ENCODE measurements around the gene BIK.
"Not testable (repeated sequence)": the region's sequence is repeated elsewhere in the genome, so short reads cannot be mapped to it uniquely, and the experiment has no call there.

The BIK gene, protein sequence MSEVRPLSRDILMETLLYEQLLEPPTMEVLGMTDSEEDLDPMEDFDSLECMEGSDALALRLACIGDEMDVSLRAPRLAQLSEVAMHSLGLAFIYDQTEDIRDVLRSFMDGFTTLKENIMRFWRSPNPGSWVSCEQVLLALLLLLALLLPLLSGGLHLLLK

DNA sequence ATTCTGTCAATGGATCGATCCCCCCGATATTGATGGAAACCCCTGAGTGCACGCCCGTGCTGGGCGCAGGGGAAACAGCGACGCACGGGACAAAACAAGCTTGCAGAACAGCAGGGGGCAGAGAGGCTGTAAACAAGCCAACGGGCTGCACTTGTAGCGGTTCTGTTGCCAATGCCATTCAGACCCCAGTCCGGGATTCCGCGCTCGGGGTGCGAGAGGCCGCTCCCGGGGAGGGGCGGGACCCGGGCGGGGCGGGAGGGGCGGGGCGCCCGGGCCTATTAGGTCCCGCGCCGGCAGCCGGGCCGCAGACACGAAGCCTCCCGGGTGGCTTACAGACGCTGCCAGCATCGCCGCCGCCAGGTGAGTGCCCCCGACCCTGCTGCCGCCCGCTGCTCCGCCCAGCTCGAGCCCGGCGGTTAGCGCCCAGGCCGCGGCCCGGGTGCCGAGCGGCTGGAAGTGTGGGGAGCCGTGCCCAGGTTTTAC, at the start of gene BIK:
BIK (plus strand) TSS at position 307 of the 483 bp plus-strand sequence. CDS start 13,273 bp downstream, outside the sequence.
- DNase-seq (ENCODE audit: low read depth) = peak; percentile 12

DNA sequence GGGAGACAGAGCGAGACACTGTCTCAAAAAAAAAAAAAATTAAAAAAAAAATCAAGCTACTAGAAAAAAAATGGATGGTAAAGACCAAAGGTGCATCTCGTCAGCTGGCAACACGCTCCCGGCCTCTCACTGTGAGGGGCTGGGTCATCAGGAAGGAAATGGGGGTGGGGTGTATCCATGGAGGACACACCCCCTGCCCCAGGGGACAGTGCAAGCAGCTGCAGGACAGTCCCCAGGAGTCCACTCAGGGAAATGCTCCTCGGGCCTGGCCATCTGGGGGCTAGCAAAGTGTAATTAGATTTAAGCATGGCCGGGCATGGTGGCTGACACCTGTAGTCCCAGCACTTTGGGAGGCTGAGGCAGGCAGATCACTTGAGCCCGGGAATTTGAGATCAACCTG, 44.4 kb upstream of the BIK start:
- DNase-seq (ENCODE audit: low read depth) = no peak

DNA sequence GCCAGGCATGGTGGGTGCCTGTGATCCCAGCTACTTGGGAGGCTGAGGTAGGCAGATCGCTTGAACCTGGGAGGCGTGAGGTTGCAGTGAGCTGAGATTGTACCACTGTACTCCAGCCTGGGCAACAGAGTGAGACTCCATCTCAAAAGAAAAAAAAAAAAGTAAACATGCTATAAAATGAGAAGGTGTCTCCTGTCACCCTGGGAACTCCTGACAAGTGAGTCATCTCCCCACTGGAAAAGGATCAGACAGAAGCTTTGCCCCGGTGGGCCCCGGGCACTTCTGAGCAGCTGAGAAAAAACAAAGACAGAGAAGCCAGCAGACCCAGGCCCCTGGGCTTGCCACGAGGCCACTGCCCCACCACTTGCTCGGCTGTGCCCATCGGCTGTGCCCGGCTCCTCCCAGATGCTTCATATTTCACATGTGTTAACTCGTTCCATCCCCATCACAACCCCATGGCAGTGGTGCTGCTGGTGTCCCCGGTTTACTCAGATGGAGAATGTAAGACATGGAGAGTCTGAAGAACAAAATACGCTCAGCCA, 43.6 kb upstream of the BIK start:
- no peak for DNase-seq (ENCODE audit: low read depth)

DNA sequence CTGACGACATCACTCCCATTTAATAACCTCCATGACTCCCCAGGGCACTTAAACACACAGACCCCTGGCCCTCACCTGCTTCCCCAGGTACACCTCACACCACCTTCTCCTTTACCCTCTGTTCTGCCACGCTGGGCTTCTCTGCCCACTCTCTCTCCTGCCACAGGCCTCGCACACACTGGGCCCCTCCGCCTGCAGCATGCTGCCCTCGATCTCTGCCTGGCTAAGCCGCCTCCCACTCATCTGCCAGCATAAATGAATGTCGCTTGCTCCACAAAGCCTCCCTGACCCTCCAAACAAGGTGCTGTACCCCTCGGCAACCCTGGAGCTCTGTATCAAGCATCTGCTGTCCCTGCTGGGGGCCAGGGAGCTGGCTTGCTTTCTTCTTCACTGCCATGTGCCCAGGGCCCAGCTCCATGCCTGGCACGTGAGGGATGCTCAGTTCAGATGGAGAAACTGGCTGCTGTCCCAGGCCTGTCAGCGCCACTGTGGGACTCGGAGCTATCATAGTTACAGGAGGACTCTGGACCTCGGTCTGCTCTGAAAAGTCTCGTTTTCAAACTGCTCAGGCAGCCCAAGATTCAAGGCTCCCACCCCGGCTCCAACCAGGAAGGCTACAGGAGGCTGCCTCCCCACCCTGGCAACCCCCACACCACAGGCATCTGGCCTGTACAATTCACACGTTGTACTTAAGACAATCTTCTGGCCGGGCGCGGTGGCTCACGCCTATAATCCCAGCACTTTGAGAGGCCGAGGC, 33.3 kb upstream of the BIK start:
- no peak for DNase-seq (ENCODE audit: low read depth)

DNA sequence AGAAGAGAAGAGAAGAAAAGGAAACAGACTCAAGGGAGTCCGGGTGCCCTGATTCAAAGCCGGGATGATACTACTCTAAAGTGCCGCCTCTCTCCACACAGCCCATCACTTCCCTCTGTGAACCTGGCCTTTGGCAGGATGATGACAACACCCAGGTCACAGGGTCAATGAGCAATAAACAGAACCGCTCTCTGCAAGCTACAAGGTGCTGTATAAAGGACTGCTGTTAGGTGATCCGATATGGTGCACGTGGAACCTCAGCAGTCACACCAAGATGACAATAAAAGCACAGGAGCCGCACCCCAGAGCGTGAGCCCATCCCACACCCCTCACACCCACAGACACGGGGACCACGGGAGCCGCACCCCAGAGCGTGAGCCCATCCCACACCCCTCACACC, 32.0 kb upstream of the BIK start:
- DNase-seq (ENCODE audit: low read depth) = no peak

DNA sequence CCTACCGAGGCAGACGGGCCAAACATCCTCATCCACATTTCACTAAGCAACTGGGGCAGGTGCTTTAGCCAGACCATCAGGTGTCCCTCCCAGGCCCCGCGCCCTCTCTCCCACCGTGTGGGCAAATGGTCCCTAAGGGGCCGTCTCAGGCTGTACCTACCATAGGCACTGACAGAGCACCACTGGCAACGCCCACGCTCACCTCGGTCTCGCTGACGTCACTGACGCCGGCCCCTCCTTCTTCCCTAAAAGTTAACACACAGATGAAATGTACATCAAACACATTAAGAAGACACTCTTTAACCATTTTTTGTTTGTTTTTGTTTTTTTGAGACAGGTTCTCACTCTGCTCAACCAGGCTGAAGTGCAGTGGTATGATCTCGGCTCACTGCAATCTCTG, 30.8 kb upstream of the BIK start:
- DNase-seq (ENCODE audit: low read depth) = no peak

DNA sequence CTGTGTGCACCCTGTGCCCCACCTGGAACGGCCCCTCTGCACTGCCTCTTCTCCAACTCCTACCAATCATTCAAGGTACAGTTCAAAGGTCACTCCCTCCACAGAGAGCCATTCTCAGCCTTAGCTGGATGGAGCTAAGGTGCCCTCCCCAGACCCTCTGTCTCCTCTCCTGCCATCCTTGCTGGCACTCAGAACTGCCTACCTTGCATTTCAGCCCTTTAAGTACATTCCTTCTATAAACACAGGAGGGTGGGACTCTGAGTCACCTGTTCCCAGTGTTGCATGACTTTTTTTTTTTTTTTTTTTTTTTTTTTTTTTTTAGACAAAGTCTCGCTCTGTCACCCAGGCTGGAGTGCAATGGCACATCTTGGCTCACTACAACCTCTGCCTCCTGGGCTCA, 29.9 kb upstream of the BIK start:
- no peak for DNase-seq (ENCODE audit: low read depth)

DNA sequence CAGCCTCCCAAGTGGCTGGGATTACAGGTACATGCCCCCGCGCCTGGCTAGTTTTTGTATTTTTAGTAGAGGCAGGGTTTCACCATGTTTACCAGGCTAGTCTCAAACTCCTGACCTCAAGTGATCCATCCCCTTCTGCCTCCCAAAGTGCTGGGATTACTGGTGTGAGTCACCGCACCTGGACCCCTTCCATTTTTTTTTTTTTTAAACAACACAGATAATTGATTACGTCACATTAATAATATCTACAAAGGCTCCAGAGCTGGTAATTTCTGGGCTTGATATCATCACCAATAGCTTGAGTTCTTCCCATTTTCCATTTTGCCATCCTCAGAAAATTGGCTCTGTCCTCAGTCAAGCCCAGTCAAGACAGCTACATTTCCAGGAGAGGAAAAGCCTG, 28.6 kb upstream of the BIK start:
- DNase-seq (ENCODE audit: low read depth) = no peak

DNA sequence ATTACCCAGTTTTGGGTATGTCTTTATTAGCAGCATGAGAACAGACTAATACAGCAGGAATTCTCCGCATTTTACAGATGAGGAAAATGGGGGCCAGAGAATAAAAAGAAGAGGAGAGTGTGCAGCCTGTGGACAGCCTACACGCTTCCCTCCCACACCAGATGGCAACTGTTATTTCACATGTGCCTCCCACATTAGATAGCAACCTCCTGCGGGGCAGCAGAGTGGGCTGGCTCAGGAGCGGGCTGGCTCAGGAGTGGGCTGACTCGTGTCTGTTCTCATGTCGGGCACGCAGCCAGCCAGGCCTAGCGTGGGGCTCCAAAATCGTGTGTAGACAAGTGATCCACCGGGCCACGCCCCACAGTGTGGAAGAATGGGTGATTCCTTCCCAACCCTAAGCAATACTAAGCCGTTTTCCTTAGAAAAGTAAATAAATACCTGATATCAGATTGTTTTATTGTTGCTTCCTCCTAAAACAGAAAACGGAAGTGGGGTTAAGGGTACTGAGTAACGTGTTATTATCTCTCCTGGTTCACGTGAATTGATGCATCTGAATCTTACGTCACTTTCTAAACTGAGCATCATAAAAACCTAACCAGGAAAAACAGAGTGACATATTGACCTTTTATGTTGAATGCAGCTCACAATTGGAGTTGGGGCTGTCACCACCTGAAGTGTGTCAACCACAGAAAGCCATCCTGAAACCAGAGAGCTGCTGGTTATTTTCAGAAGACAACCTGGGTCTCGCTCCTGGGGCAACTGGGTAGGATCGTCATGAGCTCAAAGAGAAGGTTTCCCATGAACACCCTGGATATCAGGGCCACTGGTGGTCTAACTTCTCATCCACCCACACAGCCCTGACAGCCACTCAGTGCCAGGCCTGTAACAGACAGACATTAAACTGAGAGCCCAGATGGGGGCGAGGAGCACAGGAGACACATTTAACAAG, 24.6 kb upstream of the BIK start:
- DNase-seq (ENCODE audit: low read depth) = no peak

DNA sequence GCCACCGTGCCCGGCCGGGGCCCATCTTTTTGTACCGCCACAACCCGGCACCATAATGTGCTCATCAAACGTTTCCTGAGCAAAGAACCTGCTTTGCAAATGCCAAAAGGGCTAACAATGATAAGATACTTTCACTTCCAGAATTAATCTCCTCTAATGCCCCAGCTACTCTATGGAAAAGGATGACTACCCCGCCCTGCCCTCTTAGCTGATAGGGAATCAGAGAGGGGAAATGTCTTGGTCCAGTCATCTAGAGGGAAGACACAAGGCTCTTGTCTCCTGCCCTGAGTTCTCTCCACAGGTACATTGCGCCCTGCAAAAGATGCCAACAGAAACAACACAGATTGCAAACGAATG, 21.9 kb upstream of the BIK start:
- DNase-seq (ENCODE audit: low read depth) = no peak

DNA sequence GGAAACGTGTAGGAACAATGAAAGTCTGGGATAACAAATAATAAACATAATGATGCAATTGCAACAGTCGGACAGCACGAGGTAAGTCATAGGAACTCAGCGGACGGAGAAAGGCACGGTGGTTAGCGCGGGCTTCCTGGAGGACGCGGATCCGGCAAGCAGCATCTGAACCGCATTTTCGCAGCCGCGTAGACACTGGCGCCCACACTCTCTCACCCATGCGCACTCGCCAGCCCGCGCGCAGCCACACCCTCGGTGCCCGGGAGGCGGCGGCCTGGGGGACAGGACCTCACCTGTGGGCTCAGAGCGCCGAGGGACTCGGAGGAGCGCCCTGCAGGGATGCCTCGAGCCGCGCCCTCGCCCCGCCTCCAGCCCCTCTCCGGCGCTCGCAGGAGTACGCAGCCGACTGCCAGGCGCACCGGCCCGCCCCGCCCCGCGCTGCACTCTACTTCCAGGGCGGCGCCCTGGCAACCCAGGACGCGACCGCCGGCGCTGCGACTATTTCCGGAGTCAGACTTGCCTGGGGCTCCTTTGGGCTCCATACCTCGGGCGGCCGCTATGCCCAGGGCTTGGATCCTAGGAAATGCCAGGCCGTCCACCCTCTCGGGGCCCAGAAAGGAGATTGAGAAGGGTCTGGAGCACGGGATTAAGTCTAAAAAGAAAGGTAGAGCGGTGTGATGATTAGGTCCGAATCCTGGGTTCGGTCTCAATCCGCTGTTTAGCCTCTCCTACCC, 21.4 kb upstream of the BIK start, which contains the start of gene TTLL1:
TTLL1 (minus strand) TSS at position 408 of the 734 bp plus-strand sequence. CDS start 13,805 bp downstream, outside the sequence.
- peak; percentile 91 for DNase-seq (ENCODE audit: low read depth)

DNA sequence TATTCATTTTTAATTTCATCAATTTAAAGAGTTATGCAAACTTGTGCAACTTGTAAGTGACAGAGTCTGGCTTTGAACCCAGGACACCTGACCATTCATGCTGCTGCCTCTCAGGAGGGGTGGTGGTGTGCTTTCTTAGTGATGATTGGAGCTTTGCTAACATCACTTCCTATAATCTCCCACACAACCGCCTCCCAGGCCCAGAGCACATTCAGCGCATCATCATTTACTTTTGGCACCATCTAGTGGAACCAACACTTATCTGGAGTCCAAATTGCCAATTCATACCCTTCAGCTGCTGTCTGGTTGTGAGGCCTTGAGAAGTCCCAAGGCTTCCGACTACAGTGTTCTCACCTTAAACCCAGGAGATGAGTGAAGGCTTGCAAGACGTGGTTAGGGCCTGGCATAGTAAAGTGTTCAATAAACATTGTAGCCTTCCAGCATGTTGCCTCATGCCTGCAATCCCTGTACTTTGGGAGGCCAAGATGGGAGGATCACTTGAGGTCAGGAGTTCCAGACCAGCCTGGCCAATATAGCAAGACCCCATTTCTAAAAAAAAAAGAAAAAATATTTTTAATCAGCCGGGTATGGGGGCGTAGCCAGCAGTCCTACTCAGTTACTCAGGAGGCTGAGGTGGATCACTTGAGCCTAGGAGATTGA, 20.3 kb upstream of the BIK start:
- peak; percentile 48 for DNase-seq (ENCODE audit: low read depth)

DNA sequence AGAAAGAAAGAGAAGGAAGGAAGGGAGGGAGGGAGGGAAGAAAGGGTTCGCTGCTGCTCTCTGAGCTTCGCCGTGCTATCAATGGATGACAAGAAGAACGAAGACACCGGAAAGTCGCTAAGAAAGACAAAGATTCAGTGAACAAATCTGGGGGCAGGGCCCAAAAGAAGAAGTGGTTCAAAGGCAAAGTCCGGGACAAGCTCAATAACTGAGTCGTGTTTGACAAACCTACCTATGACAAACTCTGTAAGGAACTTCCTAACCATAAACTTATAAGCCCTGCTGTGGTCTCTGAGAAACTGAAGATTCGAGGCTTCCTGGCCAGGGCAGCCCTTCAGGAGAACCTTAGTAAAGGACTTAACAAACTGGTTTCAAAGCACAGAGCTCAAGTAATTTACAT, 18.5 kb upstream of the BIK start:
- DNase-seq (ENCODE audit: low read depth) = no peak

DNA sequence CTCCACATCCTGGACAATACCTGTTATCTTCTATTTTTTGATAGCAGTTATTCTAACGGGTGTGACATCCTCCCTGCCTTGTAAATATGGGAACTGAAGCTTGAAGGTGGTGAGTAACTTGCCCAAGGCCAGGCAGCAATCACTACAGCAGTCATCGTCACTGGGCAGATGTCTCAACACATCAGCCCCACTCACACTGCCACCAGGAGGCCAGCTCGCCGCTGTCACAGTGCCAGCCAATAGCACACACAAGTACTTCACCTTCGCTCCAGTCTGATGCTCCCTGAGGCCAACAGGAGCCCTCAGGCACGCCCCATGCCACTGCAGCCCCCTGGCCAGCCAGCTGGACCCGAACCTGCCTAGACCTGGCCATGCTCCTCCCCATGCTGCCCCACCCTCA, 16.5 kb upstream of the BIK start:
- DNase-seq (ENCODE audit: low read depth) = no peak

DNA sequence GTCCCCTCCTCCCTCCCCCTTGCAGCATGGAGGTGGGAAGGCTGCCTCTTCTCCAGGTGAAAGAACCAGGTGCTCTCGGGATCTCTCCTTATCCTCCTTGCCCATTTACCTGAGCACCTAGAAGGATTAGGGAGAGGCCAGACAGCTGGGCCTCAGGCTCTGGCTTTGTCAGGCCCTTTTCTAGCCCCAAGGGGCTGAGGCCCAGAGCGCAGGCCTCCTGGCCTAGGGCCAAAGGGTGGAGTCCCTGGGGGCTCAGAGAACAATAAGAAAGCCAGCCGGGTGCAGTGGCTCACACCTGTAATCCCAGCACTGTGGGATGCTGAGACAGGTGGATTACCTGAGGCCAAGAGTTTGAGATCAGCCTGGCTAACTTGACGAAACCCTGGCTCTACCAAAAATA, 16.0 kb upstream of the BIK start:
- no peak for DNase-seq (ENCODE audit: low read depth)

DNA sequence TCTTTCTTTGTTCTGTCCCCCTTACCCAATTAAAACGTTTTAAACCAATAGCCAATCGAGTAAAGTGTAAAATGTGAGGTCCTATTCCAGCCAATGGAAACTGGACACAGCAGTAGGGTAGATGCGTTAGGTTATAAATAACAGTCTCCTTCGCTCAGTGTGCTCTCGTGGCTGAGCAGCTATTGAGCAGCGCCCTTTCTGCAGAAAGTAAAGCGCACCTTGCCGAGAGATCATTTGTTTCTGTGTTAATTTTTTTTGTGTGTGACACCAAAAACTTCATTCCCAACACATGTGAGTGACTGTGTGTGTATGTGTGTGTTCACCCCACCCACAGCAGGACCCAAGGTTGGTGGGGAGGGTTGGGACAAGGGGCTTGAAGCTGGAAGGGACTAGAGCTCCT, 14.1 kb upstream of the BIK start:
- no peak for DNase-seq (ENCODE audit: low read depth)

DNA sequence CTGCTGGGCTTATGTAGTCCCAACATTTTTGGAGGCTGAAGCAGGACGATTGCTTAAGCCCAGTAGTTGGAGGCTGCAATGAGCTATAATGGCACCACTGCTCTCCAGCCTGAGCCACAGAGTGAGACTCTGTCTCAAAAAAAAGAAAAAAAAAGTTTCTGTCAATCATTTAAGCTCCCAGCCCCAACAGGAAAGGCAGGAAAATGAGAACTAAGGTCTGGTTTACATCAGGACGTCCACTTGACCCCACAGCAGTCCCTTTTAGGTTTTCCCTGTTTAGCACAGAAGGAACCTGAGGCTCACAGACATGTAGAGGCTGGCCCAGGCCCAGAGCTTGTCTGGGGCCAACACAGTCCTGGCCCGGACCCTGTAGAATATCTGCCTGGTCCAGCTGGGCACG, 12.2 kb upstream of the BIK start:
- no peak for DNase-seq (ENCODE audit: low read depth)

DNA sequence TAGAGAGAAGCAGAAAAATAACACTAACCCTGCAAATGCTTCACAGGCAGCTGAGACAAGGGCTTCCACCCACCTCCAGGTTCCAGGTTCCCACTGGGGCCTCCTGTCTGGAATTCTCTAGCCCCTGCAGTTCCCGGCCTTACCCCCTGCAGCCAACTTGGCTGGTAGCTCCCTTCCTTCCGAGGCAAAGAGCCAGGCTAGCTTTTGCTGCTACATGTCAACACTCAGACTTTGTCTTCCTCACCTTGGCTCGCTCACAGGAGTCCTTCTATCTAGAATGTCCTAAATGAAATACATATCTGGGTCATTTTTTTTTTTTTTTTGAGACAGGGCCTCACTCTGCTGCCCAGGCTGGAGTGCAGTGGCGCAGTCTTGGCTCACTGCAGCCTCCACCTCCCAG, 11.5 kb upstream of the BIK start:
- DNase-seq (ENCODE audit: low read depth) = no peak

DNA sequence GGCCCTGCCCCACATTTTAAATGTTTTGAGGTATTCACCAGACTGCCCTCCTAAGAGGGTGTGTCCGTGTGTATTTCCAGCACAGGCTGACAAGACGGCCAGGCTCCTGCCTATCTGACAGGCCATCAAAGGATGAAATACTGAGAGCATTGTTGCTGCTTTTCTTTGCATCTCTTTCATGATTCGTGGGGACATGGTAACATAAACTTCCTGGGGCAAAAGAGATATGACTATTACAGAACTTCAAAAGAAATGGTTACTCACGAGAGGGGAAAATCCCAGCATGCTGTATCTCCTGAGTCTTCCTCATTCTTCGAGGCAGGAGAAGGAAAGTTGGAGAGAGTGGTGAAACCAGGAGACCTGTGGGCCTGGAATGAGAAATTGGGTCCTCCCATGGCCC, 10.3 kb upstream of the BIK start:
- no peak for DNase-seq (ENCODE audit: low read depth)

DNA sequence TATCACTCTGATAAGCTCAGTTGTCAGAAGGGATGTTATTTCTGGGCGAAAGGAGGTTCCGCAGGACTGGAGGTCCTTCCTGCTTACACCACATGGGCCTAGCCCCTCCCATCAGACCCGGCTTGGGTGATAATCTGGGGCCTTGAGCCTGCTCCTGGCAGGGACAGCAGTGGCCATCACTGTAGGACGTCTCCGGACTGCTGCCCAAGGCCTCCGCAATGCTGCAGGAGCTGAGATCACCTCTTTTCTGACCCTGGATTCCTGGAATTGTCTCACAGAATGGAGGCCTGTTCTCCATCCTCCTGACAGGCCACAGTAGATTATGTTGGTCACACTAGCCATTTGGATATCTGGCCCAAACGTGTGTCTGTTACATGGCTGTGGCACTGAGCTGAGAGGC, 9.2 kb upstream of the BIK start:
- no peak for DNase-seq (ENCODE audit: low read depth)

DNA sequence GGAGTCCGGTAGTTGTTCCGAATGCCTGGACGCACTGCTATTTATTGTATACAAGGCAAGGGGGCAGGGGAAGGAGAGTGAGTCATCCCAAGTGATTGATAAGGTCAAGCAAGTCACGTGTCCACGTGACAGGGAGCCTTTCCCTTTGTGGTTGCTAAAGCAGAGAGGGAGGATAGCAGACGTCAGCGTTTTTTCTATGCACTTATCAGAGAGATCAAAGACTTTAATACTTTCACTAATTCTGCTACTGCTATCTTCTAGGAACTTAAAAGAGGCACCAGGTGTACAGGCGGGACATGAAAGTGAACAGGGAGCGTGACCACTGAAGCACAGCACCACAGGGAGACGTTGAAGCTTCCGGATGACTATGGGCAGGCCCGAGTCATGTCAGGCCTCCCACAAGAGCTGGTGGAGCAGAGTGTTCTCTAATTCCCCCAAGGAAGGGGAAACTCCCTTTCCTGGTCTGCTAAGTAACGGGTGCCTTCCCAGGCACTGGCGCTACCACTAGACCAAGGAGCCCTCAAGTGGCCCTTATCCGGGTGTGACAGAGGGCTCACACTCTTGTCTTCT, 6.4 kb upstream of the BIK start:
- not testable (repeated sequence) for DNase-seq (ENCODE audit: low read depth)

All from activated T-cell treated with anti-CD3 and anti-CD28 coated beads for 48 hours (primary cell).